Endothelial cell (in vitro differentiated cells): ENCODE measurements around the gene DPAGT1. TPM values are rescaled to one million over a fixed set of nuclear protein-coding genes. Genes with fewer than 3 reads are reported as not detected.

Source experiments
- total RNA-seq: library from RNA; stranded (reverse); fragmentation: NEBNext Ultra II Directional; extraction: Animal tissue kit (Norgen Biotek cat#: 25700); gene quantifications from one replicate; pipeline ENCODE4 v1.2.1, GENCODE V29; 2021; ENCODE audit not compliant: unreplicated experiment

DPAGT1 gene
- total RNA-seq, 1 donor from 2014 or later = 53.2 TPM

Other genes with a start within 250 kb of the DPAGT1 start
- not detected for gene CXCR5, start 218.0 kb downstream of the DPAGT1 start, total RNA-seq
- gene BCL9L, start 175.9 kb downstream of the DPAGT1 start, total RNA-seq = 16.5 TPM
- gene UPK2, start 145.6 kb downstream of the DPAGT1 start, total RNA-seq = not detected
- gene FOXR1, start 130.1 kb downstream of the DPAGT1 start, total RNA-seq = not detected
- 34.7 TPM for gene CENATAC, start 103.7 kb downstream of the DPAGT1 start, total RNA-seq
- 1,293 TPM for gene RPS25, start 83.5 kb downstream of the DPAGT1 start, total RNA-seq
- 60.4 TPM for gene TRAPPC4, start 83.1 kb downstream of the DPAGT1 start, total RNA-seq
- 21.9 TPM for gene SLC37A4, start 71.0 kb downstream of the DPAGT1 start, total RNA-seq
- gene HYOU1, start 44.6 kb downstream of the DPAGT1 start, total RNA-seq = 243 TPM
- 32.7 TPM for gene VPS11, start 34.0 kb downstream of the DPAGT1 start, total RNA-seq
- 13.6 TPM for gene HMBS, start 17.0 kb downstream of the DPAGT1 start, total RNA-seq
- gene C2CD2L, start 5.5 kb upstream of the DPAGT1 start, total RNA-seq = 11.7 TPM
- gene HINFP, start 19.7 kb upstream of the DPAGT1 start, total RNA-seq = 33.6 TPM
- 0.10 TPM for gene ABCG4, start 47.2 kb upstream of the DPAGT1 start, total RNA-seq
- 12.3 TPM for gene NLRX1, start 66.9 kb upstream of the DPAGT1 start, total RNA-seq
- gene NHERF4, start 83.6 kb upstream of the DPAGT1 start, total RNA-seq = not detected
- gene CBL, start 104.5 kb upstream of the DPAGT1 start, total RNA-seq = 47.5 TPM
- gene MCAM, start 215.3 kb upstream of the DPAGT1 start, total RNA-seq = 78.3 TPM
- gene RNF26, start 232.7 kb upstream of the DPAGT1 start, total RNA-seq = 31.5 TPM
- gene C1QTNF5, start 239.0 kb upstream of the DPAGT1 start, total RNA-seq = 26.0 TPM
- 0.13 TPM for gene MFRP, start 244.9 kb upstream of the DPAGT1 start, total RNA-seq